ENCODE results near the gene HOXC5.

The HOXC5 gene

GRCh38 chr12:54030889-54031471 is 1.9 kb upstream of the HOXC5 start:
- Histone ChIP-seq H3K27me3 (ENCODE audit: control insufficient read depth, insufficient read depth, low read length) (peaks cover 31% of the 10 kb centered on the region), H3K27ac (no peak overlapping the region)

GRCh38 chr12:54031480-54031879 is 1.4 kb upstream of the HOXC5 start:
- Histone ChIP-seq H3K4me2 (ENCODE audit: low read length) (no peak overlapping the region), H3K27me3 (ENCODE audit: control insufficient read depth, insufficient read depth, low read length) (peaks cover 31% of the 10 kb centered on the region), H3K4me3 (ENCODE audit: low read depth, low read length) (no peak overlapping the region), H3K36me3 (ENCODE audit: control insufficient read depth, insufficient read depth, low read length) (no peaks in the 10 kb centered on the region), H3K4me1 (no peaks in the 10 kb centered on the region), H3K27ac (no peak overlapping the region), H2AFZ (no peak overlapping the region), H3K79me2 (no peaks in the 10 kb centered on the region), H3K9me3 (ENCODE audit: control insufficient read depth, low read length) (no peaks in the 10 kb centered on the region), H3K9ac (no peak overlapping the region)
- TF ChIP-seq CTCF (IDR thresholded peaks at IDR 0.05): no peak

More at GRCh38 chr12:54030889-54031471, 1.9 kb upstream of the HOXC5 start:
- no peaks in the 10 kb centered on the region for H3K79me2 ChIP-seq
- H3K4me2 ChIP-seq (ENCODE audit: low read length): no peak overlapping the region
- no peak overlapping the region for H3K4me3 ChIP-seq (ENCODE audit: low read depth, low read length)
- TF ChIP-seq CTCF (IDR thresholded peaks at IDR 0.05): no peak
- no peak overlapping the region for H3K9ac ChIP-seq
- H3K36me3 ChIP-seq (ENCODE audit: control insufficient read depth, insufficient read depth, low read length): no peaks in the 10 kb centered on the region
- no peak overlapping the region for H2AFZ ChIP-seq
- no peaks in the 10 kb centered on the region for H3K4me1 ChIP-seq
- H3K9me3 ChIP-seq (ENCODE audit: control insufficient read depth, low read length): no peaks in the 10 kb centered on the region

DNA sequence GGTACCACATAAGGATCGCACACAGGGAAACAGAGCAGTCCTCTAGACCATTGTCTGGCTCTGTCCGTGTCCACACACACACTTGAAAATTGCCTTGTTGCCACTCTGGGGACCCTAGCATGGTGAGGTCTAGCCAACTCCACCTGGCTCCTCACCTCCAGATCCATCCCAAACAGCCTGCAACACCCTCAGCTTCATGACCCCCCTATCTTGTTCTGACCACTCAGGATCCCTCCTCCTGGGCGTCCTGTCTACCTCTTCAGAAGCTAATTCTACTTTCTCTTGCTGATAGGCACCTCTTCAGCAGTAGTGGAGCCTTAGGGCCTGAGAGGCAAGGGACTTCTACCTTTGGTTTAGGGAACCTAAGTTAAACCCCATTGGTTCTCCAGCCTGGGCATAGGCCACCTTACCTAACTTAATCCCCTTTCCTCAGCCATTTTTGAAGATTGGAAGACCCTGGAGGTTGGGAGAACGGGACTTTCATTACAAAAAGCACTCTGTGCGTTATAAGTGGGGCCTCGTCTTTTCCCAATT is 697 bp upstream of the HOXC5 start:
- H3K4me3 ChIP-seq (ENCODE audit: low read depth, low read length): no peak overlapping the region

DNA sequence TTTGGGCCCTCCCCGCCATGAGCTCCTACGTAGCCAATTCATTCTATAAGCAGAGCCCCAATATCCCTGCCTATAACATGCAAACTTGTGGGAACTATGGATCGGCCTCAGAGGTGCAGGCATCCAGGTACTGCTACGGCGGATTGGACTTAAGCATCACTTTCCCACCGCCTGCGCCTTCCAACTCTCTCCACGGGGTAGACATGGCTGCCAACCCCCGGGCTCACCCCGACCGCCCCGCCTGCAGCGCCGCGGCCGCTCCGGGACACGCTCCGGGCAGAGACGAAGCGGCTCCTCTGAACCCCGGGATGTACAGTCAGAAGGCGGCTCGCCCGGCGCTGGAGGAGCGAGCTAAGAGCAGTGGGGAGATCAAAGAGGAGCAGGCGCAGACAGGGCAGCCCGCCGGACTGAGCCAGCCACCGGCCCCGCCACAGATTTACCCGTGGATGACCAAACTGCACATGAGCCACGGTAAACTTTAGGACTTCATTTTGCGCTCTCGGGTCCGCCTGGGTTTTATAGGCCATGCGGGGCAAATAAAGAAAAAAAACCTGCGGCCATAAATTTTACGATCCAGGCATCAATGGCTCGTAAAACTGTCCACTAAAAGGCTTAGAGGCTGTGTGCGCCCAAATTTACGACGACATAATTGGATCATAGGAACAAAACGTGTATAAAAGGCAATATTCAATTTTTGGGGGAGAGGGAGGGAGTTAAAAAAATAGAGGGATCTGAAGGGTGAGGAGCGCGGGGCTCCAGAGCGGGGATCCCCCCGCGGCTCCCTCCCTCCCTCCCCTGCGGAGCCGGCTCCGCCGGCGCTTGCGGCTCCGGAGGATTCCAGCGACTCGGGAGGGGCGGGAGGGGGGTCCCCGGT is 493 bp downstream of the HOXC5 start:
- H3K79me2 ChIP-seq: no peaks in the 10 kb centered on the region
- H3K4me3 ChIP-seq (ENCODE audit: low read depth, low read length): no peak overlapping the region
- H3K9me3 ChIP-seq (ENCODE audit: control insufficient read depth, low read length): no peaks in the 10 kb centered on the region
- no peak for TF ChIP-seq CTCF (IDR thresholded peaks at IDR 0.05)
- H3K36me3 ChIP-seq (ENCODE audit: control insufficient read depth, insufficient read depth, low read length): no peaks in the 10 kb centered on the region
- no peak overlapping the region for H3K9ac ChIP-seq
- H3K27ac ChIP-seq: no peak overlapping the region
- H3K27me3 ChIP-seq (ENCODE audit: control insufficient read depth, insufficient read depth, low read length): peaks cover 21% of the 10 kb centered on the region
- no peaks in the 10 kb centered on the region for H3K4me1 ChIP-seq
- H2AFZ ChIP-seq: no peak overlapping the region
- H3K4me2 ChIP-seq (ENCODE audit: low read length): no peak overlapping the region

More for the DNA sequence above, 697 bp upstream of the HOXC5 start:
- H3K27ac ChIP-seq: no peak overlapping the region
- H3K27me3 ChIP-seq (ENCODE audit: control insufficient read depth, insufficient read depth, low read length): peaks cover 27% of the 10 kb centered on the region
- no peak for TF ChIP-seq CTCF (IDR thresholded peaks at IDR 0.05)
- H3K36me3 ChIP-seq (ENCODE audit: control insufficient read depth, insufficient read depth, low read length): no peaks in the 10 kb centered on the region
- no peak overlapping the region for H3K4me2 ChIP-seq (ENCODE audit: low read length)
- H3K4me1 ChIP-seq: no peaks in the 10 kb centered on the region
- H3K9me3 ChIP-seq (ENCODE audit: control insufficient read depth, low read length): no peaks in the 10 kb centered on the region
- H2AFZ ChIP-seq: no peak overlapping the region
- H3K9ac ChIP-seq: no peak overlapping the region
- no peaks in the 10 kb centered on the region for H3K79me2 ChIP-seq

All from parathyroid adenoma (tissue), 2 donors.